HG03066 (cell line): ENCODE measurements around the gene FADS2.

Experiments
- ATAC-seq: cut with Tn5 transposase; IDR thresholded peaks from one replicate; pipeline ENCODE4 v1.9.1; 2021; ENCODE audit warnings: low read depth; ENCODE audit not compliant: unreplicated experiment

The FADS2 gene

GRCh38 chr11:61817471-61818202 lies 10.5 kb upstream of the FADS2 start:
- ATAC-seq: no peak

GRCh38 chr11:61820174-61820573 lies 7.9 kb upstream of the FADS2 start:
- no peak for ATAC-seq

- ATAC-seq: peak; percentile 16
These were observed 1.1 kb upstream of the FADS2 start for GRCh38 chr11:61826930-61827570.

DNA sequence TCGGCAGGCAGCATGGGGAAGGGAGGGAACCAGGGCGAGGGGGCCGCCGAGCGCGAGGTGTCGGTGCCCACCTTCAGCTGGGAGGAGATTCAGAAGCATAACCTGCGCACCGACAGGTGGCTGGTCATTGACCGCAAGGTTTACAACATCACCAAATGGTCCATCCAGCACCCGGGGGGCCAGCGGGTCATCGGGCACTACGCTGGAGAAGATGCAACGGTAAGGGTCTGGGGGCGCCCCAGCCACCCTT lies 204 bp downstream of the FADS2 start:
- ATAC-seq: no peak

- ATAC-seq: no peak
These were observed 718 bp downstream of the FADS2 start for GRCh38 chr11:61828629-61829407.

GRCh38 chr11:61829806-61830205 lies 1.7 kb downstream of the FADS2 start:
- no peak for ATAC-seq

- ATAC-seq: no peak
These were observed 2.4 kb downstream of the FADS2 start for GRCh38 chr11:61830237-61831105.

- no peak for ATAC-seq
These were observed 4.1 kb downstream of the FADS2 start for GRCh38 chr11:61832207-61832606.

DNA sequence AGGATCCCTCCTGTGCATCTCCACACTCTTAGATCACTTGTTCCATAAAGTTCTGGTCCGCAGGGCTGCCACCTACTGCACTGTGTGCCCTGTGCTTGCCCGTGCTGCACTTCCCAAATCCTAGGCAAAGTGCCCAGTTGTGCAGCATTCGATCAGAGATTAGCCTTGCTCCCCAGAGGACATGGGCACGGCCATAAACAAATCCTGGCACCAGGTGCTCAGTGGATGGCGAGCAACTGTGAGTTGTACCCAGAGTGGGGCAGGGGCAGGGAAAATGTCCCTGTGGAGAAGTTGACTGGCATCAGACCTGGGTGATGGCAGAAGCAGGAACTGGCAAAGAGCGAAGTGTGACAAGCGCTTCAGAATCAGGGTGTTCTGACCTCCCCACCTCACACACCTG lies 4.7 kb downstream of the FADS2 start:
- no peak for ATAC-seq

DNA sequence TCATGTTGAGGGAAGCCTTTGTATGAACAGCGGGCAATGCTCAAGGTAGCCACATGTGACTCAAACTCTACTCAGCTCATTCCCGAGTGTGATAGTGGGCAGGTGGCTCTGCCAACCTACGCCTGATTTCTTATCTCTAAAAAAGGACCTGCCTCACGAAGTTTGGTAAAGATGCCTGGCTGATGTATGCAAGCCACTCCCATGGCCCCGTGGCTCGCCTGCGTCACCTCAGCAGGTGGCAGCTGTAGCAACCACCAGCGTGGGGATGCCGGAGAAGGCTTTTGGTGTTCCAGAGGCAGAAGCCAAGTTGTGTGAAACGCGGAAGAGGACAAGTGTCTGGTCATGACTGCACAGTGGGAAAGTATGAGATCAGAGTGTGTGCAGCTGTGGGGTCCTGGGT lies 5.4 kb downstream of the FADS2 start:
- no peak for ATAC-seq

DNA sequence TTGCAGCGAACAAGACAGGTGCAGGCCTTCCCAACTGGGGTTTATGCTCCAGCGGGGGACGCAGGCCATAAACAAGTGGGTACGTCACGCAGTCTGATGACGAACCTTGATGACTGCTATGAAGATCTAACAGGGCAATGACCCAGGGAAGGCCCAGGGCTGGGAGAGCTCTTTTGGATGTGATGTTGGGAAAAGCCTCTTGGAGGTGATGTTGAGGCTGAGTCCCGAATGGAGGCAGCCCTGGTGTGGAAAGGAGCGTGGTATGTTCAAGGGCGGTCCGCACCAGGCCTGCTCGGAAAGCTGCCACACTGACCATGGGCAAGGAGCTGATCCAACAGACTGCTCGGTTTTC lies 5.8 kb downstream of the FADS2 start:
- ATAC-seq: no peak

- ATAC-seq: peak; percentile 82
These were observed 6.4 kb downstream of the FADS2 start for GRCh38 chr11:61834278-61835048.

DNA sequence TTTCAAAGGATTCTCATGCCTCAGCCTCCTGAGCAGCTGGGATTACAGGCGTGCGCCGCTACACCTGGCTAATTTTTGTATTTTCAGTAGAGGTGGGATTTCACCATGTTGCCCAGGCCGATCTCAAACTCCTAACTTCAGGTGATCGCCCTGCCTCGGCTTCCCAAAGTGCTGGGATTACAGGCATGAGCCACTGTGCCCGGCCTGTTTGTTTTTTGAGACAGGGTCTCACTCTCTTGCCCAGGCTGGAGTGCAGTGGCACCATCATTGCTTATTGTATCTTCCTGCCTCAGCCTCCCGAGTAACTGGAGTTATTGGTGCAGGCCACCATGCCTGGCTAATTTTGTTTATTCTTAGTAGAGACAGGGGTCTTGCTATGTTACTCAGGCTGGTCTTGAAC lies 8.1 kb downstream of the FADS2 start:
- ATAC-seq: no peak

- no peak for ATAC-seq
These were observed 9.4 kb downstream of the FADS2 start for GRCh38 chr11:61837411-61838005.

GRCh38 chr11:61838501-61838900 lies 10.4 kb downstream of the FADS2 start:
- ATAC-seq: no peak

DNA sequence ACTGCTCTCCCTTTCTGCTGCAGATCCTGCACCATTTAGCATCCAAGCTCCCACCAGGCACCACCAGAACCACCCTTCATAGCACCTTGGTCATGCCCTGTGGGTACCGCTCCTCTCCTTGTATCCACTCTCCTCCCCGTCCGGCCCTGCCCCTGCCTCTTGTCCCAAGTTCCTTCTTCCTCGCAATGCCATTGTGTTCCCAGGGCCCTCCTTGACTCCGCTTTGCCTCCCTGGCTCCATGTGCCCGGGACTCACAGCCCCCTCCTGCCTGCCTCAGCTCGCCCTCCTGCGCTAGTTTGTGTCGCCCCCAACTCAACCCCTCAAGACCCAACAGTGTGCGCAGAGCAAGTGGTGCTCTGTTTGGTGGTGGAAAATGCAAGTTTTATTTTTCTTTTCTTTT lies 10.8 kb downstream of the FADS2 start:
- no peak for ATAC-seq

GRCh38 chr11:61839742-61840141 lies 11.6 kb downstream of the FADS2 start:
- ATAC-seq: no peak

GRCh38 chr11:61840371-61840770 lies 12.3 kb downstream of the FADS2 start:
- ATAC-seq: no peak

- ATAC-seq: no peak
These were observed 13.8 kb downstream of the FADS2 start for GRCh38 chr11:61841636-61842527.
